SH-SY5Y (cell line): Measurements from ENCODE around the gene OR2T4.

ENCODE experiments used
- GATA2 ChIP-seq: IDR thresholded peaks from 2 replicates; pipeline ENCODE4 v1.6.1; 2011; ENCODE audit warnings: mild to moderate bottlenecking, low read depth, low read length
- GATA3 ChIP-seq: IDR thresholded peaks from 2 replicates; pipeline ENCODE4 v1.6.1; 2011; ENCODE audit warnings: low read depth, mild to moderate bottlenecking, low read length, moderate library complexity

The OR2T4 gene, protein sequence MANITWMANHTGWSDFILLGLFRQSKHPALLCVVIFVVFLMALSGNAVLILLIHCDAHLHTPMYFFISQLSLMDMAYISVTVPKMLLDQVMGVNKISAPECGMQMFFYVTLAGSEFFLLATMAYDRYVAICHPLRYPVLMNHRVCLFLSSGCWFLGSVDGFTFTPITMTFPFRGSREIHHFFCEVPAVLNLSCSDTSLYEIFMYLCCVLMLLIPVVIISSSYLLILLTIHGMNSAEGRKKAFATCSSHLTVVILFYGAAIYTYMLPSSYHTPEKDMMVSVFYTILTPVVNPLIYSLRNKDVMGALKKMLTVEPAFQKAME

GRCh38 chr1:248361121-248361715, at the start of gene OR2T4:
OR2T4 (plus strand) TSS chr1:248361665; CDS start chr1:248361665, 0 bp downstream.
- TF ChIP-seq GATA3 = no peak
- no peak for TF ChIP-seq GATA2

GRCh38 chr1:248316796-248317195, 44.7 kb upstream of the OR2T4 start:
- TF ChIP-seq GATA3 = no peak
- TF ChIP-seq GATA2 = no peak

GRCh38 chr1:248324468-248324867, 37.0 kb upstream of the OR2T4 start, which contains the start of gene OR2M7:
OR2M7 (minus strand) TSS chr1:248324568; CDS start chr1:248324568, 0 bp downstream.
- no peak for TF ChIP-seq GATA3
- no peak for TF ChIP-seq GATA2

- TF ChIP-seq GATA2 (no peak), GATA3 (no peak)
These were observed 18.0 kb upstream of the OR2T4 start for GRCh38 chr1:248343451-248343850.

DNA sequence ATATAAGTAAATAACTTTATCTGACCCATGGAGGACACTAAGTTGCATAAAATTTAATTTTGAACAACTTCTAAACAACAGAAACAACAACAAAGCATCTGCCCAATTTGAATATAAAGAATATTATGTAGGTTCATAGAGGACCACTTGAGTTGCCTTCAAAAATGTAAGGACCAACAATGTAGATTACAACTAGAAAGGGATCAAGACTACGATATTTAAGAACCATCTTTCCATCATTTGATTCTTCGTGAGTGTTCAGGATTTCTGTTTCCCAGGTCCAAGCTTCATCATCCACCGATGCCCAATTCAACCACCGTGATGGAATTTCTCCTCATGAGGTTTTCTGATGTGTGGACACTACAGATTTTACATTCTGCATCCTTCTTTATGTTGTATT, 13.0 kb upstream of the OR2T4 start, which contains the start of gene OR14C36:
Gene OR14C36 (plus strand): TSS at position 301 of the 400 bp plus-strand sequence. CDS start 0 bp downstream, at position 301.
- TF ChIP-seq GATA3 (no peak), GATA2 (no peak)

DNA sequence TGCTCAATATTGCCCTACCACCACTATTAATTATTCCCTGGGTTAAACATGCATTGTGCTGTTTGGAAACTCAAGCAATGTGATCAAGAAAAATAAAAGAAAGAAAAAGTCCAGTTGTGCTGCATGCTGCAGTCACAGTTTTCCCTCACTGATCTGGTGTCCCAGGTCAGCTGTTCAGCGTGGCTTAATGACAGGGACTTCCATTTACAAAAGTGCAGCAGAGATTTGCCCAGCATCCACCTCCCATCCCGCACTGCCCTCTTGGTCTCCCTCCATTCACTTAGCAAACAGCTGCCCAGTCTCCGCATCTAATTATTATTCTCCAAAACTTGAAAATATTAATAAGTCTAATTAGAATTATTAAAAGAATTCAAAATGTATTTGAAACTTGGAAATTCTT, 2.0 kb upstream of the OR2T4 start:
- TF ChIP-seq GATA3 = no peak
- TF ChIP-seq GATA2 = no peak

- TF ChIP-seq GATA3 = no peak
These were observed 5.1 kb downstream of the OR2T4 start for GRCh38 chr1:248366609-248367008.

- TF ChIP-seq GATA3 (no peak), GATA2 (no peak)
These were observed 10.9 kb downstream of the OR2T4 start for GRCh38 chr1:248372394-248372793.

GRCh38 chr1:248373761-248374160, 12.3 kb downstream of the OR2T4 start:
- TF ChIP-seq GATA2 = no peak
- TF ChIP-seq GATA3 = no peak

DNA sequence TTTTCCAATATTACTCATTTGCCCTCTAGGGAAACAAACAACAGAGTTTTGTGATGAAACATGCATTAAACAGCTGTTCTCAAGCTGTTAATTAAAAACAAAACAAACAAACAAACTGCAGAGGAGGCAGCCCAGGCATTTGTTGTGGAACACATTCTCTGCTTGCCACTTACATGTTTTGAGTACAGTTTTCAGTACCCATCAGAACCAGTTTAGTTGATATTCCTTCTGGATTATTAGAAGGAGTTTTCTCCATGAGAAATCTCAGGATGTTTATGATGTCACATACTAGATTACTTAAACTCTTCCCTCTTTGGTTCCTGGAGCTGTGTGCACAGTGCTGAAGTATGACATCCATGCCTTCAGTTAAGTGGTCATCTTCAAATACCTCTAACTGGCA, 14.0 kb downstream of the OR2T4 start, which contains the start of gene OR2T6:
Gene OR2T6 (plus strand): TSS at position 301 of the 400 bp plus-strand sequence. CDS start 11,863 bp downstream, outside the sequence.
- TF ChIP-seq GATA2 = no peak
- no peak for TF ChIP-seq GATA3

DNA sequence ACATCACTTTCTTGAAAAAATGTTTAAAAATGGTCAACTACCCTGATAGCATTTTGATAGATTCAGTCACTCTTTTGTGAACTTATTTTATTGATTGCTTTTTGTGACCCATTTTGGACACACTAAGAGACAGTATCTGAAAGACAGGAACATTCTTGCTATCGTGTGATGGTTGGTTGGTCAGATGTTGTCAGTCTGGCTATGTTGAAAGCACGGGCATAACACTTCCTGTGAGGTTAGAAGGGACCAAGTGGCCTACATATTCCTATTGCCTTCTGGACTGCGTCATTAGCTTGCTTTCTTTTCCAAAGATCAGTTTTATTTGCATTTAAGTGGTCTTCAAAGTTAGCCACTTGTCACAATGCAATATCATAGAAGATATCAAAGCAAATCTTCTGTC, 15.5 kb downstream of the OR2T4 start:
- TF ChIP-seq GATA3 = no peak
- TF ChIP-seq GATA2 = no peak

DNA sequence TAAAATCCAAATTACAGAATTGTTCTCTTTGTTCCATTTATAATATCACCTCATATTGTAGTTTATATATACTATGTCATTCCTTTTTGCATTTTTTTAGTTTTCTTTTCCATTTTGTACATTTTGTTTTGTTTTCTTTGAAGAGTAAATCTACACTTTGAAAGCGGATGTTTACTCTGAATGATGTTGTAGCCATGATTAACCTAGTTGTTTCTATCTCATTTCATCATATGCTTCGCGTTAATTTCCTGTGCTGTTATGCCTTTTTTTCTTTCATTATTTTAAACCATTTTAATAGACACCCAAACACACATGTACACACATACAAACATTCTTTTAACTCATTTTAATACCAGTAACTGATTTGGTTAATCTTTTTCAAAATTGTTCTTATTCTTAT, 19.4 kb downstream of the OR2T4 start:
- TF ChIP-seq GATA3 (no peak), GATA2 (no peak)

DNA sequence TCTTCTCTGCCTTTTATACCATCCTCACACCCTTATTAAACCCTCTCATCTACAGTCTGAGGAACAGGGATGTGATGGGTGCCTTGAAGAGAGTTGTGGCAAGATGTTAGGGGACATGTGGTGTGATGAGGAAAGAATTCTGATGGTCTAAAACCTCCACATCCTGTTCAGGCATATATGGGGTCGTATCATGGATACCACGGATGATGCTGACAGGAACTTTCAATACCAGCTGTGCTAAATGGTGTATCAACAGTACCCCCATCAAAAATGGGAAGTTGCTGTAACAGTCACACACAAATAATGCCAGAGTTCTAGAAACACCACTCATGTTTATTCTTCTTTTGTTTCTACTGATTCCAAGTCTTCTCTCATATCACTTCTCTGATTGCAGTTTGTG, 27.0 kb downstream of the OR2T4 start:
- no peak for TF ChIP-seq GATA3
- no peak for TF ChIP-seq GATA2

DNA sequence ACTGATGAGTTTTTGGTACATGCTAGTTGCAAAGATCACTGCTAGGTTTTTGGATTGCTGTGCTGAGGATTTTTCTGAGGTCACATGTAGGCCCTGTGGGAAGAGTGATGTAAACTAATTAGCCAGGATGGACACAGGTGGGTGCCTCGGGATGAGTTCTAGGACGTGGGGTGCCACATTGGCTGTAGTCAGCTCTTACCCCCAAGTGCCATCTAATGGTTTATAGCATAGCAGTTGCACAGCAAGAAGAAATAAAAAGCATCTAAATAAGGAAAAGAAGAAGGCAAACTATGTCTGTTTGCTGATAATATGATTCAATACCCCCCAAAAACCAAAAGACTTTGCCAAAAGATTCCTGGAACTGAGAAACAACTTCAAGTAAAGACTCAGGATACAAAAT, 31.6 kb downstream of the OR2T4 start:
- TF ChIP-seq GATA3 (no peak), GATA2 (no peak)

- TF ChIP-seq GATA2 (no peak), GATA3 (no peak)
These were observed 41.3 kb downstream of the OR2T4 start, which contains the start of gene OR2T1 for GRCh38 chr1:248402748-248403147. OR2T1 (plus strand) TSS chr1:248403048; CDS start chr1:248406148, 3,100 bp downstream.
